RPMI8226 (cell line): ENCODE results near the gene TFCP2L1.

Experiments
- DNase-seq: peaks from one replicate; pipeline ENCODE4 v3.0.0-alpha.2; 2015

Gene TFCP2L1

DNA sequence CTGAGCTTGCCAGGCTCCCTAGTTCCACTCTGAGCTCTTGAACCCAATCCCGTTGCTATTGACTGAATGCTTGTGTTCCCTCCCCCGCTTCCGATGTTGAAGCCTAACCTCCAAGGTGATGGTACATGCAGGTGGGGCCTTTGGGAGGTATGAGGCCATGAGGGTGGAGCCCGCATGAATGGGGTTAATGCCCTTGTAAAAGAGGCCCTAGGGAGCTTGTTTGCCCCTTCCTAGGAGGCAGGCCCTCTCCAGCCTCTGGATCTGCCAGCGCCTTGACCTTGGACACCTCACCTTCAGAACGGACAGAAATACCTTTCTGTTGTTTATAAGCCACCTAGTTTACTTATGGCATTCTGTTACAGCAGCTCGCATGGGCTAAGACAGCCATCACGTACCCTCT is 71.6 kb downstream of the TFCP2L1 start:
- no peak for DNase-seq

DNA sequence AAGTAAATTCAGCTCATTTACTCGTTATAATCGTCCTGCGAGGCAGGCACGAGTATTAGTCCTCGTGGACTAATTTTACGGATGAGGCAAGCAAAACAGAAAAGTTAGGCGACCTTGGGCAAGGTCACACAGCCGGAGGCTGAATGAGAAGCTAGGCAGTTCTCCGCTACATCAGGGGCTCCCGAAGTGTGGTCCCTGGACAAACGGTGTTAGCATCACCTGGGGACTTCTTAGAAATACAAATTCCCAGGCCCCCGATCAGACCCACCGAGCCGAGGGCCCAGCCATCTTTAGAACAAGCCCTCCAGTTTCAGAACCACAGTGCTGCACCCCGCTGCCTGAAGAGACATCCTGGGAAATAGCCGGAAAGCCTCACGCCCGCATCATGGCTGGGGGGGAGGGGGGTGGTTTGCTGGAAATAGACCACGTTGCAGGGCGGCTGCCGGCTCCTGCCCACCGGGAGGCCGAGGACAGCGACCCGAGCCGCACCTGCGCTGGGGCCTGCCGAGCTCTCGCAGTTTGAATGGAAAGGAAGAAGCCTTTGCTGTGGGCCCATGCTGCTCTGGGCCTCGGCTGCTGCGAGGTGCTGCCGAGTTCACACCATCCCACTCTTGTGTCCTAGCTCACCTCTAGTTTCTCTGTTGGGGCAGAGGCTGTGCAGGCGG is 72.2 kb downstream of the TFCP2L1 start:
- no peak for DNase-seq

DNA sequence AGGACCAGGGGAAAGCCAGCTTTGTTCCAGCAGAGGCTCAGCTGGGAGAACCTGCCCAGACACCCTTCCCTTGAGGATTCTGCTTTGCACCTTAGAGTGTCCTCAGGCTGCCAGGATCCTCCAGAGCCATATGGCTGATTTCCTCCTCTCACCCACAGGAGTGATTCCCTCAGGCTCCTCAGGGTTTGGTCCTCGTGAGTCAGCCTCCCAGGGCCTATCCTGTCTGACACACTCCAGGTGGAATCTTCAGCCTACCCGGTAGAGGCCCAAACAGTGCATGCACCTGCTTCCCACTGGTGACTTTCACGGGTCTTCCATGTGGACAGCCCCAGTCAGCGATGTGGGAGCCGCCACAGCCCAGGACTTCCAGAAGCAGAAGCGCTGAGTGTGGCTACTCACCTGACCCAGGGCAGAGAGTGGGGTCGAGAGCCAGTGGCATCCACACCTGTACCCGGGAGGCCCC is 73.3 kb downstream of the TFCP2L1 start:
- DNase-seq: no peak

DNA sequence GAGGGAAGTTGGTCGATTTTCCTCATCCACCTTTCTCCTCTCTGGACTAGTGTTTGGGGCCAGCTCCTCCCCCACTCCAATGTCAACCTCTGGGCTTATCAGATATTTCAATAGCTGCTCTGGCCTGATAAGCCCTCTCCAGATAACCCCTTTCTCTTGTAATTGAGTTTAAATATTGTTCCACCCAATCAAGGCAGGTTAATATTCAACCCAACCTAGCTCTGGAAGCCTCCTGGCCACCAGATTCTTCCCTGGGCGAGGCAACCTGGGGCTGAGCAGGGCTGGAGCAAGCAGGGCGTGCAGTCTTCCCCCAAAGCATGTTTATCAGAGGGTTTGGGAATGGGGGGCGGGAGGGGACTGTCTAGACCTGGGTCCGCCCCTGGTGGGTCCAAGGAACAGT is 73.8 kb downstream of the TFCP2L1 start:
- no peak for DNase-seq

DNA sequence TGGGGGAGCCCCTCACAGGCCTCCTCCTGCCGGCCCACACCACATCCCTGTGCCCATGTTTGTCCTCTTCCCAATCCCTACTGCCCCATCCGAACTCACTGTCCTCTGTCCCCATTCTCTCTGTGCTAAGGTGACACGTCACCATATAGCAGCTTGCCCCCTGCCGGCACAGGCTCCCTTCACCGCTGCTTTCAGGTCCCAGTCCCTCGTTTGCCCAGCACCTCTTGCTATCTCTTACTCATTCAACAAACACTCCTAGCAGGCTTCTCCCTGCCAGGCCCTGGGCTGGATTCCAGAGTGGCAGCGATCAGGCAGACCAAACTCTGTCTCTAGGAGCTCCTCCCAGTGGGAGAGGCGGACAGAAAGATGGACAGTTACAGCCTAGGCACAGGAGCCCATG is 74.3 kb downstream of the TFCP2L1 start:
- DNase-seq: peak; percentile 21

GRCh38 chr2:121209014-121209610 is 75.9 kb downstream of the TFCP2L1 start:
- no peak for DNase-seq

GRCh38 chr2:121207494-121207893 is 77.5 kb downstream of the TFCP2L1 start:
- DNase-seq: no peak

GRCh38 chr2:121205321-121205942 is 79.6 kb downstream of the TFCP2L1 start:
- DNase-seq: no peak

DNA sequence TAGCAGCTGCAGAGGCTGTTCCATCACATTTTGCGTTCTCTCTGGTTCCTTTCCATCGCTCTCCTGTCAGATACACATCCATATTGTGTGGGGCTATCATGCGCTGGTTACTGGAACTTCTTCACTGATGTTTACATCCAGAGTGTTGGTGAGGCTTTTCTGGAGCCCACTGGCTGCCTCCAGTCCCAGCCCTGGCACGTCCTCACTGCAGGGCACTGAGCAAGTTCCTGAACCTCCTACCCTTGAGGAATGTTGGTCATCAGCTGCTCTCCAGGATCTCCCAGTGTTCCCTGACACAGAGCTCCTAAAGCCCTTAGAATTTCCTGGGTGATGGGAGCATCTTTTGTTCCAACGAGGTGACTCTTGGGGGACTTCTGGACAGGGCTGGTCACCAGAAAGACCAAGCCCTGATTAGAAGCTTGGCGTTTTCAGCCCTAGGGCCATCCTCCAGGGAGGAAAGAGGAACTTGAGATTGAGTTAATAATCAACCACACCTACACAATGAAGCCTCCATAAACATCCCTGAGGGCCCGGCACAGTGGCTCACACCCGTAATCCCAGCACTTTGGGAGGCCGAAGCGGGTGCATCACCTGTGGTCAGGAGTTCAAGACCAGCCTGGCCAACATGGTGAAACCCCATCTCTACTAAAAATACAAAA is 81.3 kb downstream of the TFCP2L1 start:
- no peak for DNase-seq

GRCh38 chr2:121202541-121203310 is 82.3 kb downstream of the TFCP2L1 start:
- DNase-seq: no peak

DNA sequence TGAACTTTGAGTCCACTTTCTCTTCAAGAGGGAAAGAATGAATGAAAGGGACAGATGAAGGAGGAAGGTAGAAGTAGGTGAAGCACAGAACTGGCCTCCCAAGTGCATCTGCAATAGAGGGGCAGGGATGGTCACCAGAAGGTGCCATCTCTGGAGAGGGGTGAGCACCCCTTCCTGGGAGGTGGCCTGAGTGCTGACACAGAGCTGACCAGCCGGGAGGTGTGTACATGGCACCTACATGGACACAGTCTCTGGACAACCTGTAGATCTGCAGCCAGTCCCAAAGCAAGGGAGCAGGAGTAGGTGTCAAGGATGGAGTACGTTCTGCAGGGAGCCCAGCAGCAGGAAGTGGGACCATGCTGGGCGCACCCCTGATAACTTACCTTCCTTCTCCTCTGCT is 83.2 kb downstream of the TFCP2L1 start:
- no peak for DNase-seq

DNA sequence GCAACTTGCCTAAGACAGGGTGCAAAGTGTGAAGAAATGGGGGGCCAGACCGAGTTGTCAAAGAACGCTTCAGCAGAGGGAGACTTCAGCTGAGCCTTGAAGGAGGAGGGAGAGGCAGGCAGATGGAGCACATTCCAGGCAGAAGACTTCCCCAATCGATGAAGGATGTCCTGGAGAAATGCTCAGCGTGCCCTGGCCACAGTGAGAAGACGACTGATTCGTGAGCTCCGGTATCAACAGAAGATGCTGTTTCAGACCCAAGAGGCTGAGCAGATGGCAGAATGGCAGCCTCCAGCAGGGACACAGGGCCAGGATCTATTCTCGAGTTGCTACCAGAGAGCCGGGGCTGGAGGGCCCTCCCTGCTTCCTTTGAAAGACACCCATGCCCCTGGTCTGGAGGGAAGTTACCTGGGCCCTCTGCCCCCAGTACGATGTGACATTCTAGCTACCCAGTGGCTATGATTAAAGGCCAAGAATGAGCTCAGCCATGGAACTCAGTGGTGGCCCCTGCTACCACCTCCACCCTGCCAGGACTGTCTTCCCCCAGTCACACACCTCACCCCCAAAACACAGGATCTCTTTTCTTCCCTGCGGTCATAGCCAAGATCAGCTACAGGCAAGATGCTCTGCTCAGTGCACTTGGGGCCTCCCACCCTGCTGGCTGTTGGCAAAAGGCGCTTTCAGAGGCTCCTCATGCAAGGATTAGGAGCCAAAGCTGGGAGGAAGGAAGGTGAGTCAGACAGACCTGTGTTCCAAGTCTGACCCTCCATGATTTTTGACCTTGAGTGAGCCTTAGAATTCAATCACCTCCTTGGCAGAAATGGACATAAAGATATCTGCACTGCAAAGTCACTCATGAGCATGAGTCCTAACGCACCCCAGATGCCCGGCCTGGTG is 84.3 kb downstream of the TFCP2L1 start:
- DNase-seq: no peak

DNA sequence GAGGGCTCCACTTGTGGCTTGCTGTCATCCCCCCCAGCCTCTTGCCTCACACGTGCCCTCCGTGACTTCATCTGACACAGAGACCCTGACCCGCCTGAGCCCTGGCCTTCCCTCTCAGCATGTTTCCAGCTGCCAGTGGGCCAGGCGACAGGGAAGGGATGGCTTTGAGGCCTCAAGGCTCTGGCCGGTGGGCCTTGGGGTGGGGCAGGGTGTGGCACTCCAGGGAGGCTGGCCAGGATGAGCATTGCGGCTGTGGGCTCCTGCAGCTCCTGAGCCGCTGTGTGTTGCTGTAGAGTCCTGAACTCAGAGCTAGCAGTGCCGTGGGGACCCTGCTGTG is 85.0 kb downstream of the TFCP2L1 start:
- DNase-seq: no peak

DNA sequence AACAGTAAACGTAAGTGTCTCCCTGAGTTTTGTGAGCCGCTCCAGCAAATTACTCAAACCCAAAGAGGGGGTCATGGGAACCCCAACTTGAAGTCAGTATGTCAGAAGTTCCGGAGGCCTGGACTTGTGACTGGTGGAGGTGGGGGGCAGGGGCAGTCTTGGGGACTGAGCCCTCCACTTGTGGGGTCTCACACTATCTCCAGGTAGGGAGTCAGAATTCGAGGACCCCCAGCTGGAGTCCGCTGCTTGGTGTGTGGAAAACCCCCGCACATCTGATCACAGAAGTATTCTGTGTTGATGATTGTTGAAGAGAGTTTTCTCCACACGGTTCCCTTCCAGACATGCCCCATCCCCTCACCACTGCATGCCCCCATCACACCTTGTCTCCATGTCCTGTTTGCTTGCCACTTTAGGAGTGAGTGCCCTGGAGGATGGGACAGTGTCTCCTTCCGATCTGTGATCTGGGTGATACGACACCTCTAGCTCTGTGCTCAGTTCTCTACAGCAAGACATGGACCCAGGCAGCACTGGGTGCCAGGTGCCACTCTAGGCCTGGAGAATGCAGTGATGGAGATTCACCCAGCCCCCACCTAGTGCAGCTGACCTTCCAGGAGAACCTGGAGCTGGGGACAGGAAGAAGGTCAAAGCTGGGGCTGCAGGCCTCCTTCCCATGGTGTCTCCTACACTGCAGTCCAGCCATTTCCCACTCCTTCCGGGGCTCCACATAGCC is 85.6 kb downstream of the TFCP2L1 start:
- no peak for DNase-seq

GRCh38 chr2:121197369-121198091 is 87.5 kb downstream of the TFCP2L1 start:
- DNase-seq: no peak

DNA sequence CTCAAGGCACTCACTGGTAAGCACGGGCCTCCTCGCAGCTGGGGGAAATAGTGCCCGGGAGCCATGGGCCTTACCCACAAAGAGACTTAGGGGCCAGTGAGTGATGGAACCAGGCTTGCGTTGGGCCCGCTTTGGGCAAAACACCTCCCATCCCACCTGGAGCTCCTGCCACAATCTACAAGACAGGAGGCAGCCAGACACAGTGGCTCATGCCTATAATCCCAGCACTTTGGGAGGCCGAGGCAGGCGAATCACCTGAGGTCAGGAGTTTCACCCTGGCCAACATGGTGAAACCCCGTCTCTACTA is 88.2 kb downstream of the TFCP2L1 start:
- no peak for DNase-seq

DNA sequence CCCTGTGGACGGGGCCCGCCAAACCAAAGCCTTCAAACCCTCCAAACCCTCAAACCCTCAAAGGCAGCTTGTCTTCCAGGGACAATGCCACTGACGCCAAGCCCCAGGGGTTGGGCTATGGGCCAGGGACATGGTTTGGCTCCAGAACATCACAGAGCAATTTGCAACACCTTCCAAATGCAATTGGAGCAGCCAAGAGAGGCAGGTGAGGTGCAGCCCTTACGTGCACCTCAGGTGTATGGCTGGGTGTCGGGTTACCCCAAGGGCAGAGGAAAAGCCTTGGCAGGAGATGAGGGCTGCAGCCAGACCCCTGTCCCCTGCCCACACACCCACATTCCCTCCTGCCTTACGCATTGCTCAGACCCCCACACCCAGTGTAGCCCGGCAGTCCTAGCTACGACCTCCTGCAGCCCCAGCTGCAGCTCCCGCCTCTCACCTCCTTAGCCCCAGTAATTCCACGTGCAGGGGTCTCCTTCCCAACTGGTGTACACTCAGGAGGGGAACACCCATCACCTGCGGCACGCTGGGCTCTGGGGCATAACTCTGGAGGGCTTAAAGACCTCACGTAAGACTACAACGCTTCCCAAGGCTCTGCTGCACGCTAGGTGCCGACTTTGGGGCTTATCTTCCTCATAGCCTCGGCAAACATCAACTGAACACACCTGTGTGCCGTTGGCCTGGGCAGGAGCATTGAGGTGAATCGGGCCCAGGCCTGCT is 88.7 kb downstream of the TFCP2L1 start:
- DNase-seq: no peak

DNA sequence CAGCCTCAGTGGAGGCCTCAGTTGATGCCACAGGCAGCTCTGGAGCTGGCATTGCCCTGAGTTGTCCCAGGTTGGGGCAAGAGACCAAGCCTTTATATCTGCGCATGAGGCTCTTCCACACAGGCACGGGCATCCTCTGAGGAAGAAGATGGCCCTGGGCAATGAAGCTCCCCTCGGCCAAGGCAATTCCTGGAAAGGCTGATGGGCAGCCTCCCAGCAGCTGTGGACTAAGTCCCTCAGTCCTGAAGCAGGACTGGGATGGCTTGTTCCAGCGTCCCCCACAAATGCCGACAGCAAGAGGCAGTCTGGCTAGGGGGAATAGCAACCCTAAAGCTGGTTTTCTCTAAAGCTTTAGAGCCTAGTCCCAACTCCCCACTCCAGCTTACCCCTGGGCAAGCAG is 90.0 kb downstream of the TFCP2L1 start:
- no peak for DNase-seq

- DNase-seq: no peak
Observed at GRCh38 chr2:121194626-121195025, 90.4 kb downstream of the TFCP2L1 start.

- DNase-seq: no peak
Observed at GRCh38 chr2:121193185-121193584, 91.8 kb downstream of the TFCP2L1 start.
